ENCODE data around the gene FOXJ3. TPM values are rescaled to one million over a fixed set of nuclear protein-coding genes. Genes with fewer than 3 reads are reported as not detected.
A peak's percentile ranks its signal among the peaks of the same experiment; 100 is the strongest.

FOXJ3 gene
- total RNA-seq, 1 experiment from 2014 or later = 20.1 TPM

DNA sequence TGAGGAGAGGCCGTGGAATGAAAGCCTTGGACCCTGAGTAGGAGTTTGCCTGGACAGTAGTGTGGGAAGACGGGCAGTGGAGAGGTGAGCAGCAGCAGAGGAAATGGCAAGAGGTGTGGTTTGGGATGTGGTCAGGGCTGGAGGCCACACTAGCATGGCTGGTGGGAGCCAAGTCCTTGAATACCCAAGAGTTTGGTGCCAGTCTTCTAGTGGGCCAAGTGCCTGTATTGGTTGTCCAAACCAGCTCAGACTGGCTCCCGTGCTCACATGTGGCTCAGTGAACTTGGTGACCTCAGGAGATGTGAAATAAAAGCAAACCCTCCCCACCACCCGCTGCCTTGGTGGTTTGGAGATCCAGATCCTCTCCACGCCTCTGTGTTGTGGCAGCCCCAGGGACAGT, 172.9 kb downstream of the FOXJ3 start:
- in situ Hi-C loops (cut with HindIII; ENCODE audit: low sequenced_read_pairs) = no loop called here
- DNase-seq (ENCODE audit: low spot score) = no peak

DNA sequence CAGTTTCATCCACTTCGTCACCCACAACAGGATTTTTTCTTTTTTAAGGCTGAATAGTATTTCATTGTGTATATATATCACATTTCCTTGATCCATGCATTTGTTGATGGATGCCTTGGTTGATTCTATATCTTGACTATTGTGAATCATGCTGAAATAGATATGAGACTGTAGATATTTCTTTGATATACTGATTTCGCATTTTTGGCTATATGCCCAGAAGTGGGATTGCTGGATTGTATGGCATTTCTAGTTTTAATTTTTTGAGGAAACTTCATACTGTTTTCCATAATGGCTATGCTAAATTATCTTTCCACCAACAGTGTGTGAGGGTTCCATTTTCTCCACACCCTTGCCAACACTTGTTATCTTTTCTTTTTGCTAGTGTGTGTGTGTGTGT, 176.8 kb downstream of the FOXJ3 start:
- DNase-seq (ENCODE audit: low spot score) = no peak

DNA sequence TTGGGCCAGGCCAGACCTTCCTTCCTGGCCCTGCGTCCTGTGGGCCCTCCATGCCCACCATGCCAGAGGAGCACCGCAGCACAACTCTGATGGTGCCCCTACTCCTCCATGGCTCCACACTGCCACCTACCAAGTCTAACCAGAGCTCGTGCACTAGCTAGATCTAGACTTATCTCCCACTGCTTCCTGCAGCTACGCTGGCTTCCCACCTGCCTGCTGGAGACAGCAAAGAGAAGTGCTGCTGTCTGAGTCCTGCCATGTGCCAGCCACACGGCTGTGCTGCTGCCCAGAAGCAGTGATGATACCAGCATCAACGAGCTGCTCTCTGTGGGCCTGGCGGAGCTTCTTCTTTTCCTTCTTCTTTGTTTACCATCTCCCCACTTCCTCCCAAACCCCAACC, 177.4 kb downstream of the FOXJ3 start:
- in situ Hi-C loops (cut with HindIII; ENCODE audit: low sequenced_read_pairs) = no loop called here
- no peak for DNase-seq (ENCODE audit: low spot score)

More for the DNA sequence above, 176.8 kb downstream of the FOXJ3 start:
- in situ Hi-C loops (cut with HindIII; ENCODE audit: low sequenced_read_pairs) = no loop called here

DNA sequence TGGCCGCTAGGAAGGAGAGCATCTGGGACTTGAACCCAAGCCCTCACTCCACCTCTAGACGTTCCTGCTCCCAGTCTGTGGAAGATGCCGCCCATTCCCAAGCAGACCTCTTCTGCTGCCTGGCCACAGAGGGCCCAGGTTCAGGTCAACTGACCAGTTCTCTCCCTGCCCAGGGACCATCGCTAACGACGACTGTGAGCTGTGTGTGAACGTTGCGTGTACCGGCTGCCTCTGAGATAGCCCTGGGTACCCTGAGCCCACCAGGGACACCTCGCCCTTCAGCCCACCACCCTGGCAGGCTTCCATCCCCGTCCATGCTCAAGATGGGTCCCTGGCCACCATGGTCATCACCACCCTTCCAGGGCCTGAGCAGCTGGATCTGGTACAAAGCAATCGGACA, 179.7 kb downstream of the FOXJ3 start:
- in situ Hi-C loops (cut with HindIII; ENCODE audit: low sequenced_read_pairs) = no loop called here
- DNase-seq (ENCODE audit: low spot score) = no peak

DNA sequence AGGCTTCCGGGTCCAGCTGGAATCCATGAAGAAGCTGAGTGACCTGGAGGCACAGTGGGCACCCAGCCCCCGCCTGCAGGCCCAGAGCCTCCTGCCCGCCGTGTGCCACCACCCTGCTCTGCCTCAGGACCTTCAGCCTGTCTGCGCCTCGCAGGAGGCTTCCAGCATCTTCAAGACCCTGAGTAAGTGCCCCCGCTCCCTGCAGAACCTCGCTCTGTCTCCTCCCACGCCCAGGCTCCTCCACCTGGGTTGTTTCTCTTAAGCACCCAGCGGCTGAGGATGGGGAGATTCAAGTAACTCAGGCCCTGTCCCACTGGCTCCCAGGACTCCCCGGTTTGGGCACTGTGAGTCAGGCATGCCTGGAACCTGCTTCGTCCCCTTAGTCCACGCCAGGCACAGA, 180.3 kb downstream of the FOXJ3 start:
- no peak for DNase-seq (ENCODE audit: low spot score)
- in situ Hi-C loops (cut with HindIII; ENCODE audit: low sequenced_read_pairs) = no loop called here

DNA sequence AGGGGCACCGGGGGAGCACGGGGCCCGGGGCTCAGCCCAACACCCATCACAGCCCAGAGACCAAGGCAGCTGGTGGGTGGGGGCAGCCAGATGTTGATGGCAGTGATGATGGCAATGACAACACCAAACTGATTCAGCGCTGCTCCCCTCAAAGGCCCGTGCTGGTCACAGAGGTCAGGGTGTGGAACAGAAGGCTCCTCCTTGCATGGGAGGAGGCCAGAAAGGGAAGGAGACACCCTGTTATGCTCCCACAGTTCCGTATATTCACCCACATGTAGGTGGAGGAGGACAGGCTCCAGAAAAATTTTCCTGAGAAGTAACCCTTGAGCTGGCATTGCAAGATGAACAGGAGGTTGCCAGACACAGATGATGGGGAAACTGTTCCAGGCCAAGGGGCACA, 181.4 kb downstream of the FOXJ3 start:
- no peak for DNase-seq (ENCODE audit: low spot score)
- in situ Hi-C loops (cut with HindIII; ENCODE audit: low sequenced_read_pairs) = no loop called here

DNA sequence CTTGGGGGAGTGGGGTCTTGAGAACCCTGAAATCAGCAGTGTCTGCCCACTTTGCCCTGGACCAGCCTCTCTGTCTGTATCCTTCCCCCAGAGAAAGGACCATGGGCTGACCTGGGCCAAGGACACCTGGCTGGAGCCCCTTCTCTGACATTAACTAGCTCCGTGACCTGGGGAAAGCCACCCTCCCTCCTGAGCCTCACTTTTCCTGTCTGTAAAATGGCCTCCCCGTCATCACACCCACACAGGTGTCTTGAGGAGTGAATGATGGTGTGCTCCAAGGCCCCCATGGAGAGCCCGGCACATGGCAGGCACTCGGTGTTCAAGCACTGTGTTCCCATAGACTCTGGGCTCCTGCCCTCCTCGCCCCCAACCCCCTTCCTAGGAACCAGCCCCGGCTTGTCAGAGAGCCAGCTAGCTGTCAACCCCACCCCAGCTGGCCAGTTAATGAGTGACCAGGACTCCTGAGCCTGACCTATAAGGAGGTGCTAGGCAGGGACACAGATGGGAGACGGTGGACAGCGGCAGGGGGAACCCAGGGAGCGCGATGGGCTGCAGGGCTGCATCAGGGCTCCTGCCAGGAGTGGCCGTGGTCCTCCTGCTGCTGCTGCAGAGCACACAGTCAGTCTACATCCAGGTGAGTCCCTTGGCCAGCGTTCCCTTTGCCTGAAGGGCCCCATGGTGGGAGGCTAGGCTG, 182.0 kb downstream of the FOXJ3 start, which contains the start of gene GUCA2B:
GUCA2B (plus strand) TSS at position 504 of the 694 bp plus-strand sequence; CDS start at position 545, 41 bp downstream.
- DNase-seq (ENCODE audit: low spot score) = no peak
- in situ Hi-C loops (cut with HindIII; ENCODE audit: low sequenced_read_pairs) = no loop called here

DNA sequence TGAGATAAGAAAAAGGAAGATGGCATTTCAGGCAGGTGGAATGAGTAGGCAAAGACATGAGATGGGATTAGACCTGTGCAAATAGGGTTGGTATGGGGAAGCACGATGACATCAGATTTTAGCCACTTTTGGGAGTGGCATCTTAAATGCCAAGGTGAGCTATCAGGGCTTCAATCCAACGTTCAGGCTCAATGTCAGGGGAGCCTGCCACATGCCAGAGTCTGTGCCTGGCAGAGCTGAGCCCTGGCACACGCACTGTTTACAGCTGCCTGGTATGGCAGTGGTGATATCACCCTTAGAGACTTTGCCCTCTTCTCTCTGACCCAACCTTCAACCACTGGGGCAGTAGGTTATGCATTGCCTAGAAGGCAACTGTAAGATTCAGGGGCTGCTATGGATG, 182.9 kb downstream of the FOXJ3 start:
- DNase-seq (ENCODE audit: low spot score) = no peak
- in situ Hi-C loops (cut with HindIII; ENCODE audit: low sequenced_read_pairs) = no loop called here

DNA sequence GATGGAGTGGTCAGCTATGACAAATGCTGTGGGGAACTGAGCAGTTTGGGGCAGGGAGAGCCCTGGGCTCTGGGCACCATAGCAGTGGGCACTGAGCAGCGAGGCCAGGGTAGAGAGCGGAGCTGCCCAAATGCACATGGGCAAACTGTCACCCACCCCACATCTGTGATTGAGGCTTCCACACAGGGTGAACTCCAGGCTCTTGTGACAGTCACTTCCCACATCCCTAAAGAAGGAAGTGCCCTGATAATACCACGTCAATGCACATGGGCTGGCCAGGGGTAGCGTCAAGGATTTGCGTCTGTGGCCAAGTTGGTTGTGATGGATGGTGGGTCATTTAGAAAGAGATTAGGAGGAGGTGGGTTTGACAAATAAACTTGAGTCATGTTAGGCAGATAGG, 184.4 kb downstream of the FOXJ3 start:
- in situ Hi-C loops (cut with HindIII; ENCODE audit: low sequenced_read_pairs) = no loop called here
- no peak for DNase-seq (ENCODE audit: low spot score)

DNA sequence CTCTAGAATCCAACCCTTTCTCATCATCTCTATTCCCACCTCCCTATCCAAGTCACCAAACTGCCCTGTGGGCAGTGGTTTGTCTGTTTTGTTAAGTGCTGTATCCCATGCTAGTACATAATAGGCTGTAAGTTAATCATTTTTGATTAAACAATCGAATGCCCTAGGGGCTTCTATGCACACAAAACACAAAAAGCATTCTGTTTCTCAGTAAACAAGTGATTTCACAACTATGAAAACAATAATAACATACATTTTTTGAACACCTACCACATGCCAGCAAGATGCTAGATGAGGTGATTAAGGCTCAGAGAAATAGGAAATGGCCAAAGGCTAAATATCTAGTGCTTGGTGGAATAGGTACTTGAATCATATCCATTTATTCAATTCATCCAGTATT, 186.9 kb downstream of the FOXJ3 start:
- no peak for DNase-seq (ENCODE audit: low spot score)
- in situ Hi-C loops (cut with HindIII; ENCODE audit: low sequenced_read_pairs) = no loop called here

DNA sequence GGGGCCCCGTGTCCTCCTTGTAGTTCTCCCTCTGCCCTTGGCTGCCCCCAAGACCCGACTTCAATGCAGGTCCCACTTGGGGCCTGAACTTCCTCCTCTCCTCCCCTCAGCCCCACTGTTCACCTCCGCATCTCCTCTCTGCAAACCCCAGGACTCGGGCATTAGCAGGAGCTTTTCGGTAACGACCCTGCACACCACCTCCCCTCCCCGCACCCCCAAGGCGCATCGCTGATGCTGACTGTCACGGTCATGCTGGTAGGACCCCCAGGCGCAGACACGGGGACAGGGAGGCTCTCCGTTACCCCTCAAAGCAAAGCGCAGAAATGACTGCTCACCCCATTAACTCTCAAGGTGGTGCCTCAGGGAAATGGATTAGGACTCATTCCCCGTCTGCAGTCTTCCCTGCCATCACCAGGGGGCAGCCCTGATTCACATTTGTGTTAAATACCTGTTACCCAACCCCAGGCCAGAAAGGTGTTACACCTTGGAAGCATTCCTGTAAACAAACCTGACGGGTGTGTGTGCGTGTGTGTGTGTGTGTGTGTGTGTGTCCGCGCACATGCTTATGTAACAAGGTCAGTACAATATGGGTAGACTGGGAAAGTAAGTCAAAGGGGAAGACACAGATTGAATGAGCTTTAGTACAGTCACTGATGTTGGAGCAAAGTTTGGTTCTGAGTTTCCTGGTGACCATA, 188.3 kb downstream of the FOXJ3 start:
- in situ Hi-C loops (cut with HindIII; ENCODE audit: low sequenced_read_pairs) = no loop called here
- peak; percentile 74 for DNase-seq (ENCODE audit: low spot score)

DNA sequence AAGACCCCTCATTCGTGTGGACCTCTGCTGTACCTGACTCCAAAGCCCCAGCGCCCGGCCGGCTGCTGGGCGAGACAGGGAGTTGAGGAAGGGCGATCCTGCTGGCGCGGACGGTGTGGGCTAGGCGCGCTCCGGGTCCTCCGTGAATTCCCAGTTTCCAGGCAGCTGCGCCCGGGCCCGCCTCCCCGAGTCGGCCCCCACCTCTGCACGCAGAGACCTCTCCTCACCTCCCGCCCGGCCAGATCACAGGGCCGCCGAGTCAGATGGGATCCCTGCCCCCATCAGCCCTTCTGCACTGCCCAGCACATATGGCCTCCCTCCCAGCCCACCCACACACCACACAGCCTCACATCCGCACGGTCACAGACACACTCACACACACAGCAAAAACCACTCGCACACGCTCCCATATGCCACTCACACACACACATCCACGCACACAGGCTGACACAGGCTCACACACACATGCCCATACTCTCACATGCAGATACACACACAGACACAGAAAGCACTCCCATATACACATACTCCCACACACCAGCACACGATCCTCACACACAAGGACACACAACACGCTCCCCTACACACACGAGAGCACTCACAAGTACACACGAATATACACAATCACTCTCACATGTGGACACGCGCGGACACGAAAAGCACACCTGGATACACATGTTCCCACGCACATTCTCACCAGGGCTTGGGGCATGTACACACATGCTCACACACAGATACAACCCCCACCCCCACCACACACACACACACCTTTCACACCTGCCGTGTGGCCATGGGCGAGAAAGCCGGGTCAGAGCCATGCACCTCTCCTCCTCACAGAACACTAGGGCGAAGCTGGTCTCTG, 189.0 kb downstream of the FOXJ3 start:
- in situ Hi-C loops (cut with HindIII; ENCODE audit: low sequenced_read_pairs) = no loop called here
- no peak for DNase-seq (ENCODE audit: low spot score)

DNA sequence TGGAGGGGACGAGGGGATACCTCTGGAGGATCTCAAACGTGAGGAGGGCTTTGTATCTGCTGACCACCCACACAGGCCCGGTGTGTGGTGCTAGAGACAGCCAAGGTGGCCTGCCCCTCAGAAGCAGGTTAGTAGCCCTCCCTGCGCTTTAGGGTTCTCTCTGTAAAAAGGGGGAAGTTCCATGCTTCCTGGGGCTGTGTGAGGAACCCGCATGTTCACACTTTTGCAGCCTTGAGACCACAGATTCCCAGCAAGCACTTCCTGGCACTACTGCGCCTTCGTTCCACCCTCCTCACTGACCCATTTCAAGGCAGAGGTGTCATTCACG, 189.7 kb downstream of the FOXJ3 start:
- in situ Hi-C loops (cut with HindIII; ENCODE audit: low sequenced_read_pairs) = no loop called here

DNA sequence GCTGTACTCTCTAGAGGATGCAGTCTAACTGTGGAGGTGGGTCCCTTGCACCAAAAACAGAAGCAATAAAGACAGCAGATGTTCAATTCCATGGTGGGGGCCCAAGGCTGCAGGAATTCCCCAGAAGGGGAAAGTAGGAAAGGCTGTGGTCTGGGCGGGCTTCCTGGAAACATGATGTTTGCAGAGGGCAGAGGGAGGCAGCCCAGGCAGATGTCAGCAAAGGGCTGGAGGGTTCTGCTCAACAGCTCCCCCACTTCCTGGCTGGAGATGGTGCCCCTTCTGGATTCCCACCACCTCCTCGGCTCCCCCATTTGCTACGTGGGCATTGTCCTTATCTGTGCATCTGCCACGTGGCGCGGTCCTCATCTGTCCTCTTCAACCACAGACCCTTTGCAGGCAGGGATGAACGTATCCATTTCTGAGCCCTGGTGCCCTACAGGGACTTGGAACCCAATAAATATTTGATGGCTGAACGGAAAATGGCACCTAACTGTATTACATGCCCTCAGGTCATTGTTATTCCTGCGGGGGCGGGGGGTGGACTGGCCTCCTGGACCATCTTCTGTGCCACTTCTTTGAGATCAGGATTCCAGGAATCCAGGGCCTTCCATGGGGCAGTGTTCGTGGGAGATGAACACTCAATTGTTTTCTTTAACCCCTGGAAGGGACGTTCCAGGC, 190.2 kb downstream of the FOXJ3 start:
- DNase-seq (ENCODE audit: low spot score) = no peak
- in situ Hi-C loops (cut with HindIII; ENCODE audit: low sequenced_read_pairs) = no loop called here

More for the DNA sequence above, 189.7 kb downstream of the FOXJ3 start:
- no peak for DNase-seq (ENCODE audit: low spot score)

DNA sequence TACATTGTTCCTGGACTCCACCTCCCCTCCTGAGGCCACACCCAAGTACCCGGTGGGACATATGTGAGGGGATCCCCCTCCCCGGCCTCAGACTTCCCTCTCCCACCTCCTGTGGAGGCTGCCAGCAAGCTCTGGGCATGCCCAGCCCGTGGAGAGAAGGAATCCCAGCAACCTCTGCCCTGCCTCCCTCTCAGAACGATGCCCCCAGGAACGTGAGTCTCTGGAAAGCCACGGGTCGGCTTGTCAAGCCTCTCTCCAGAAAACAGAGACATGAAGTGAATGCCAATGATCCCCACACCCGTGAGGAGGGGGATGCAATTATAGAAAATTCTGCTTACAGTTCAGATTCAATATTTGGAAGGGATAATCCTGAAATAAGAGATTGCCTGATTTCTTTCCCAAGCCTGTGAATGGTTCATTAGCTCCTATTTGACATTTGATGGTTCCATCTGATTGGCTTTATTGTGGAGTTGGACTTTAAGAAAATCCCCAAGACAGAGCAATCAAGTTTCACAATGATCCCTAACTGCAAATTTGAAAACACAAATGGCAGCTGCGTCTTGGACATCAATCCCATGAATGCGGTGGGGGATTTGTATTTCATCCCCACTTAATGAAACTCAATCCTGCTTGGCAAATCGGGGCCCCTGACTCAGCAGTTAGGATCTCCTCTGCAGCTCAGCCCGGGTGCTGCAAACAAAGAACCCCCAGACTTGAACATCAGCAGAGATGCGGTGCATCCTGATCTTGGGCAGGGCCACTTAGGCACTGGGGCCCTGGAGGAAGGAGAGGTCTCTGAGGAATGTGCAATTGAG, 190.9 kb downstream of the FOXJ3 start:
- no peak for DNase-seq (ENCODE audit: low spot score)
- in situ Hi-C loops (cut with HindIII; ENCODE audit: low sequenced_read_pairs) = no loop called here

DNA sequence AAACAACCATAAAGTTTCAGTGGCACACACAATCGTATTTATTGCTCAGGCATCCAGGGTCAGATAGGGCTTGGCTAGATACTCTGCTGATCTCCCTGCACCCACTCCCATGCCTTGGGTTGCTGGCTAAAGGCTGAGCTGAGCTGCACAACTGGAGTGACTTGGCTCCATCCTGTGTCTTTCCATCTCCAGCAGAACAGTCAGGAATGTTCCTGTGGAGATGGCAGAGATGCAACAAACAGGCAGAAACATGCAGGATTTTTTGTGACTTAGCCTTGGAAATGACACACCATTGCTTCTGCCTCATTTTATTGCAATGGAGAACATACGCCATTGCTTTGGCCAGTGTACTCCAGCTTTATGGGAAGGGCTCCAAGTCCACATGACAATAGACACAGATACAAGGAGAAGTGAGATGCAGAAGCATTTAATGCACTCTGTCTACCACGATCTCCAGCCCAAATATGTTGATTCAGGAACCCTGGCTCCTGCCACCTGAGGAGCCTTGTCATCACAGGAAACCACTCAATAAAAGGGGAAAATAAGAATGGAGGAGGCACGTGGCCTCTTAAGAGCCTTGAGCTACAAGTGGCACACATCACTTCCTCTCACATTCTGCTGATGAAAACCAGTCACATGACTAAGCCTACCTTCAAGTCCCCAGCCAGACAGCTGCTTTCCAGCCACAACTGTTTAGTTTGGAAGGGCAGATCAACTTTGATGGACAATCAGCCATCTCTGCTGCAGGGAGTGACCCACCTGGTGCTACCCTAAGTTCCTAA, 191.9 kb downstream of the FOXJ3 start:
- in situ Hi-C loops (cut with HindIII; ENCODE audit: low sequenced_read_pairs) = no loop called here
- no peak for DNase-seq (ENCODE audit: low spot score)

DNA sequence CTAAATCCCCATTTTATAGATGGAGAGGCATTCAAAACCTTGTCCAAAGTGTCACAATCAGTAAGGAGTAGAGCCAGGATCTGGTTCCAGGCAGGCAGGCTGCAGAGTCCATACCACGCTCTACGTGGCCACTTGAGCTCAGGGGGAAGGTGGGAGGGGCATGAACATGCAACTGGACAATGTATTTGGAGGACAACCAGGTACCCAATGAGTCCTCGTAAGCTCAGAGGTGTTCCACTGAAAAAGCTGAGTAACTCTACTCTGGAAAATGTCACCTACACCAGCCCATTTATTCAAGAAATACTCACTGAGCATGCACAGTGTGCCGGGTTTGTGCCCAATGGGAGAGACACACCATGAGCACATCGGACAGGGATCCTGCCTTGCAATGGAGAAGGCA, 193.1 kb downstream of the FOXJ3 start:
- in situ Hi-C loops (cut with HindIII; ENCODE audit: low sequenced_read_pairs) = no loop called here
- no peak for DNase-seq (ENCODE audit: low spot score)

DNA sequence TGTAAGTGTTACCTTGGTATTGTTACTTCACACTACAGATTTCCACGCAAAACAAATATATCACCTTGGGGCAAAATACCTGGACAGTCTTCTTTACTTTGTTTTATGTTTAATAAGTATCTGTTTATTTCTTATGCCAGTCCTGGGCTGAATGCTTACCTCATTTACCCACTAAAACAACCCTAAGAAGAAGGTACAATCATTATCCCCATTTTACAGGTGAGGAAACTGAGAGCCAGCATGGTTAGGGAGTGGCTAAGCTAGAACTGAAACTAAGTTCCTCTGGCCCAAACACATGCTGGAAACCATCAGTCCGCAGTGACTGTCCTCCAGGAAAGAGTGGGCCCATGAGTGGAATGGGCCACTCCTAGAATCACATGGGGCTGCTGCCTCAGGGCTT, 194.8 kb downstream of the FOXJ3 start:
- in situ Hi-C loops (cut with HindIII; ENCODE audit: low sequenced_read_pairs) = no loop called here

More for the DNA sequence above, 194.8 kb downstream of the FOXJ3 start:
- DNase-seq (ENCODE audit: low spot score) = no peak
